Transverse colon (tissue), 4 donors: Measurements from ENCODE around the gene MACF1. TPM values are rescaled to one million over a fixed set of nuclear protein-coding genes. Genes with fewer than 3 reads are reported as not detected.

Experiments
- DNase-seq: peaks from one replicate; pipeline ENCODE4 v3.0.0-alpha.2; 2019
- H3K27ac ChIP-seq, 4 donors: fragments of 200-600 bp; sonication (generic); 2 replicates each; pipeline ENCODE4 v1.5.1; 2016 to 2018; ENCODE audit warnings: inconsistent platforms in 4 of 4
- H3K27me3 ChIP-seq: fragments of 200-600 bp; sonication (generic); 2 replicates; pipeline ENCODE4 v1.5.1; 2017; ENCODE audit warnings: inconsistent platforms
- H3K36me3 ChIP-seq, 4 donors: fragments of 200-600 bp; sonication (generic); 2 replicates each; pipeline ENCODE4 v1.5.1; 2017 to 2019; ENCODE audit warnings: inconsistent platforms in 4 of 4
- H3K4me1 ChIP-seq, 4 donors: fragments of 200-600 bp; sonication (generic); 2 replicates each; pipeline ENCODE4 v1.5.1; 2017 to 2020; ENCODE audit warnings: inconsistent platforms in 4 of 4
- H3K4me3 ChIP-seq, 4 donors: fragments of 200-600 bp; sonication (generic); 1 replicate in 1 of 4; 2 replicates in 3 of 4; pipeline versions ENCODE4 v1.5.1 to v1.6.1; 2017 to 2019; ENCODE audit warnings: inconsistent platforms in 4 of 4
- H3K9me3 ChIP-seq, 2 donors: fragments of 200-600 bp; sonication (generic); 2 replicates each; pipeline ENCODE4 v1.5.1; 2017 to 2019; ENCODE audit warnings: inconsistent platforms in 2 of 2
- CTCF ChIP-seq, 5 experiments: fragments of 200-600 bp in 3 of 5; fragments of 450-650 bp in 2 of 5; sonication (generic) in 3 of 5; IDR thresholded peaks; 1 replicate in 2 of 5; 2 replicates in 3 of 5; pipeline ENCODE4 v1.5.1; 2016 to 2017; ENCODE audit warnings: antibody characterized with exemption in 5 of 5, inconsistent platforms in 3 of 5, mild to moderate bottlenecking in 2 of 5, moderate library complexity in 1 of 5
- EP300 ChIP-seq: sonication (generic); formaldehyde crosslinking; IDR thresholded peaks from one replicate; pipeline ENCODE4 v1.6.1; 2017; ENCODE audit warnings: antibody characterized with exemption, low read depth
- POLR2A ChIP-seq: fragments of 450-650 bp; IDR thresholded peaks from one replicate; pipeline ENCODE4 v1.6.1; 2016; ENCODE audit warnings: antibody characterized with exemption, mild to moderate bottlenecking, moderate library complexity
- POLR2AphosphoS5 ChIP-seq, 3 donors: sonication (generic); formaldehyde crosslinking; IDR thresholded peaks; one replicate each; pipeline ENCODE4 v1.6.1; 2016; ENCODE audit warnings: antibody characterized with exemption in 3 of 3
- WGBS, 2 donors: methylation state at CpG; one replicate each; pipeline ENCODE4 v1.1.5; 2018; ENCODE audit warnings: low coverage in 1 of 2; 5-methylcytosine and 5-hydroxymethylcytosine counted together
- in situ Hi-C, 4 donors: fragments of 200-750 bp; cut with MboI; loops; one replicate each; pipeline versions ENCODE4 v1.15.0 to v1.15.1; 2017; ENCODE audit warnings: low sequenced_read_pairs in 3 of 4, low pct_ligation_motif_present in 1 of 4, low pct_unique_long_range_greater_than_20kb in 1 of 4
- intact Hi-C: fragments of 100-400 bp; cut with DNase I; formaldehyde crosslinking; loops from one replicate; pipeline ENCODE4 v1.15.1; 2023; ENCODE audit warnings: low total_unique reads
- total RNA-seq, 4 donors: library from RNA; depleted of rRNA; stranded (reverse); fragments of >200 nt; gene quantifications; one replicate each; pipeline ENCODE4 v1.1.0, GENCODE V29; 2016

Gene MACF1
- total RNA-seq, 4 donors from 2014 or later: 190 to 300 (median 254) TPM

- Histone ChIP-seq H3K27ac (no peak overlapping the region), H3K27me3 (no peaks in the 10 kb centered on the region), H3K9me3 (no peaks in the 10 kb centered on the region), H3K36me3 (peaks cover 0 to 64% (median 19%) of the 10 kb centered on the region in 4 donors), H3K4me1 (peaks cover 0 to 6% (median 0%) of the 10 kb centered on the region in 4 donors), H3K4me3 (no peak overlapping the region)
- in situ Hi-C loops: no loop called here
- 95% methylated on average over 2 of the region's 2 CpGs for WGBS, 2 donors
- intact Hi-C loops: no loop called here
- no peak for DNase-seq
- TF ChIP-seq POLR2A: no peak
- no peak for TF ChIP-seq EP300
- no peak for TF ChIP-seq CTCF (IDR thresholded peaks at IDR 0.05)
- no peak for TF ChIP-seq POLR2AphosphoS5 (IDR thresholded peaks at IDR 0.05)
Measured at GRCh38 chr1:39363267-39363666, 158.8 kb downstream of the MACF1 start.

DNA sequence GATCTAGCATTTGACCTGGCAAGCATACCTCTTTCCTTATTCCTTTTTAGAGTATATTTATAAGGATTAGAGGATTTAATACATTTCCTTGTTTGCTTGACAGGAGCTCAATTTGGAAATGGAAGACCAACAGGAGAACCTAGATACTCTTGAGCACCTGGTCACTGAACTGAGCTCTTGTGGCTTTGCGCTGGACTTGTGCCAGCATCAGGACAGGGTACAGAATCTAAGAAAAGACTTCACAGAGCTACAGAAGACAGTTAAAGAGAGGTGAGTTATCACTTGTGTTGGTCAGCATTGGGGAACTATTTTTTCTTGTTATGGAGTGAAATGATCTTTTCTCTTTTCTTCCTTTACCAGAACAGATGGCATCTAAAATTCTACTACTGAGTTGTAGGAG lies 163.6 kb downstream of the MACF1 start:
- peak overlapping the region in 3 of 4 donors; percentile 46 to 72 (median 59) for H3K27ac ChIP-seq
- DNase-seq: no peak
- intact Hi-C loops (no loop called here), in situ Hi-C loops (no loop called here)
- WGBS, 2 donors: 92% methylated on average over 1 of the region's 1 CpG; no CpG with 5 or more reads in 1 of the 2 donors
- peaks cover 0 to 61% (median 17%) of the 10 kb centered on the region in 4 donors for H3K36me3 ChIP-seq
- TF ChIP-seq EP300 (no peak), CTCF (IDR thresholded peaks at IDR 0.05) (no peak), POLR2AphosphoS5 (IDR thresholded peaks at IDR 0.05) (no peak), POLR2A (no peak)
- no peak overlapping the region for H3K4me3 ChIP-seq
- H3K9me3 ChIP-seq: no peaks in the 10 kb centered on the region
- peaks cover 0 to 10% (median 2%) of the 10 kb centered on the region in 4 donors for H3K4me1 ChIP-seq
- no peaks in the 10 kb centered on the region for H3K27me3 ChIP-seq

DNA sequence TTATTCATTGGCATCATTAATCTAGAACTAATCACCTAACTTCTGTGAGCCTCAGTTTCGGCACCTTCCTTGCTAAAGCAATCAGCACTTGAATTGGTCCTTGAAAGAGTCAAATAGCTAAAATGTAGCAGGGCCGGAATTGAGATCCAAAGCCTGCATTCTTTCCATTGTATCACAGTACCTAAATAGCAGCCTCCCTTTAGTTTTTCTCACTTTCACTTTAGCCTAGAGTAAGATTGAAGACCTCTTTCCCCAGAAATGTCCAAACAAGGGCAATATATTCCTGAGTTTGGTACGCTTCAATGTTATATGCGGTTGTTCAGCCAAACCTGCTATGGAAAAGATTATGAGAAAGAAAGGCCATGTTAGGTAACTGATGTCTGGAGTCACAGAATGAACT lies 165.1 kb downstream of the MACF1 start:
- TF ChIP-seq POLR2AphosphoS5 (IDR thresholded peaks at IDR 0.05) (peak in 1 of 3 donors; percentile 45), CTCF (IDR thresholded peaks at IDR 0.05) (no peak)
- DNase-seq: no peak
- H3K36me3 ChIP-seq: peaks cover 0 to 62% (median 21%) of the 10 kb centered on the region in 4 donors
- H3K27me3 ChIP-seq: no peaks in the 10 kb centered on the region
- WGBS, 2 donors: 66 to 78% methylated on average over 4 of the region's 4 CpGs
- peak overlapping the region; percentile 46 to 72 (median 64) for H3K27ac ChIP-seq
- no peak overlapping the region for H3K4me3 ChIP-seq
- H3K4me1 ChIP-seq: peaks cover 0 to 10% (median 2%) of the 10 kb centered on the region in 4 donors
- in situ Hi-C loops: no loop called here
- intact Hi-C loops: no loop called here
- no peaks in the 10 kb centered on the region for H3K9me3 ChIP-seq

DNA sequence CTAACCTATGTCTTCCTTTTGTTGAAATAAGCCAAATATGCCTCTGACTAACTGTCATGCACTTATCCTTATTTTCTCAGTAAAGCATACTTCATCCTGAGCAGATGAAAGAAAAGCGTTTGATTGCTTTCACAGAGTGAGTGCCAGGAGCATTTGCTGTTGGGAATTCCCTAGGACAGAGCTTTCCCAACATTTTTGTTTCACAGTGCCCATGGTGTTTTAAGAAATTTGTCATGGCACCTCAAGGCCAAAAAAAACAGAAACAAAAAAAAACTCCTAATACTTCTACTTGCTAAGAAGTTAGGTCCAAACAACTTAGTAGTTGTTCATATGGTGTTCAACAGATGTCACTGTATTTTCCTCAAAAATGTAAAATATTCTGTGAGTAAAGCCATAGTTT lies 166.1 kb downstream of the MACF1 start:
- Histone ChIP-seq H3K27me3 (no peaks in the 10 kb centered on the region), H3K9me3 (no peaks in the 10 kb centered on the region), H3K4me3 (no peak overlapping the region), H3K4me1 (peaks cover 0 to 10% (median 2%) of the 10 kb centered on the region in 4 donors), H3K36me3 (peaks cover 0 to 57% (median 22%) of the 10 kb centered on the region in 4 donors), H3K27ac (peak overlapping the region; percentile 46 to 72 (median 64))
- no peak for DNase-seq
- TF ChIP-seq CTCF (IDR thresholded peaks at IDR 0.05) (no peak), EP300 (no peak), POLR2A (no peak), POLR2AphosphoS5 (IDR thresholded peaks at IDR 0.05) (no peak)
- intact Hi-C loops (no loop called here), in situ Hi-C loops (no loop called here)
- 82 to 100% methylated on average over 1 of the region's 1 CpG for WGBS, 2 donors
